GM19395 (cell line): Measurements from ENCODE around the gene MMP3.

Experiments
- ATAC-seq: cut with Tn5 transposase; IDR thresholded peaks from one replicate; pipeline ENCODE4 v1.9.1; 2021; ENCODE audit warnings: mild to moderate bottlenecking, moderate library complexity; ENCODE audit not compliant: unreplicated experiment

Gene MMP3

DNA sequence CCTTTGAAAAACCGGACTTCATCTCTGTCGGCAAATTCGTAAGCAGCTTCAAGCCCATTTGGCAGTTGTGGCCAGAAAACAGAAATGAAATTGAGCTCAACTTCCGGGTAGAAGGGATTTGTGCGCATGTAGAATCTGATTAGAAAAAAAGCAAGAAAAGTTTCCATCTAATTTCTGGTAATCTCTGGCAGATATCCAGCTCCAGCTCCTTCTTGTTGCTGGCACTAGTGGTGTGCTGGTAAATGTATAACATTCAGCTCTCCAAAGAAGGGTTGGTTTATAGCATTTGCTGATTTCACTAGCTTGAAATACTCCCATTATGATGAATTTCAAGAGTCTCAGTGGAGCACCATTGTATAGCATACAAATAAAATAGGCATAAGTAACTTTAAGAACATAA, 50.8 kb downstream of the MMP3 start:
- no peak for ATAC-seq

DNA sequence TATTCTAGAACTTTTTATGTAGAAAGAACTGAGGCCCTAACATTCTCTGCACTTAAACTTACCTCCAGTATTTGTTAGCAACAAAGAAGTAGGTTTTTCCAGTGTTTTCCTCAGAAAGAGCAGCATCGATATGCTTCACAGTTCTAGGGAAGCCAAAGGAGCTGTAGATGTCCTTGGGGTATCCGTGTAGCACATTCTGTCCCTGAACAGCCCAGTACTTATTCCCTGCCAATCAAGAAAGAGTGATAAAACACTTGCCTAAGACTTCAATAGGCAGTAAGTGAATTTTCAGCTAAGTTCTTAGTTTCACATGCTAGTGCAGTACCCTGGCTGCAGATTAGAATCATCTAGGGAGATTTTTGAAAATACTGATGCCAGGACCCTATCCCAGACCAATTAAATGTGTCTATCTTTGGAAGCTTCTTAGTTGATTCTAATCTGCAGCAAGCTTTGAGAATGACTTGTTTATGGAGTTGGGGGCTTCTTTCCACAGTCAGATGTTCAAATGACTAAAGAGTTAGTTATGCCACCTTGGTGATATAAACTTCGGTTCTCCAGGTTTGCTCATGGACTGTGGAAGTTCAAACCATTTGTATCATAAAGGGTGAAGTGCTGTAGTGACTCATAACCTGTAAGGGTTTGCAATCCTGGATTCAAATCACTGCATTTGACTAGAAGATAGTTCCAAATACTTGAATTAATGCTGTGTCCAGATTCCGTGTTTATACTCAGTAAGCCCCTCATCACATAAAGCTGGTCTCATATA, 52.0 kb downstream of the MMP3 start:
- no peak for ATAC-seq

GRCh38 chr11:102788334-102788995, 54.9 kb downstream of the MMP3 start:
- no peak for ATAC-seq
